Measurements from ENCODE around the gene JPH4.
"Not testable (repeated sequence)": the region's sequence is repeated elsewhere in the genome, so short reads cannot be mapped to it uniquely, and the experiment has no call there.

The JPH4 gene

DNA sequence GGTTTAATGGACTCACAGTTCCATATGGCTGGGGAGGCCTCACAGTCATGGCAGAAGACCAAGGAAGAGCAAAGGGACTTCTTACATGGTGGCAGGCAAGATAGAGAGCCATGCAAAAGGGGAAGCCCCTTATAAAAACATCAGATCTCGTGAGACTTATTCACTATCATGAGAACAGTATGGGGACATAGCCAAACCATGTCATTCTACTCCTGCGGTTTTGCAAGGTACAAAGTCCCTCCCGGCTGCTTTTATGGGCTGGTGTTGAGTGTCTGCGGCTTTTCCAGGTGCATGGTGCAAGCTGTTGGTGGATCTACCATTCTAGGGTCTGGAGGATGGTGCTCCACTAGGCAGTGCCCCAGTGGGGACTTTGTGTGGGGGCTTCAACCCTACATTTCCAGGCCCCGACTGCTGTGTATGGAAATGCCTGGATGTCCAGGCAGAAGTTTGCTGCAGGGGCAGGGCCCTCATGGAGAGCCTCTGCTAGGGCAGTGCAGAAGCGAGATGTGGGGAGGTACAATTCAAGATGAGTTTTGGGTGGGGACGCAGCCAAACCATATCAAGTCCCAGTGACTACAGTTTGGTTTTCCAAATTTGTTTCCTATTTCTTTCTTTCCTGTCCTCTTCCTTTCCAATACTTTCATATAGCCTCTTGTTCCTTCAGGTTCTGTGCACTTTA is 31.0 kb upstream of the JPH4 start:
- not testable (repeated sequence) for FAIRE-seq; DNase-seq (ENCODE audit: low spot score)

DNA sequence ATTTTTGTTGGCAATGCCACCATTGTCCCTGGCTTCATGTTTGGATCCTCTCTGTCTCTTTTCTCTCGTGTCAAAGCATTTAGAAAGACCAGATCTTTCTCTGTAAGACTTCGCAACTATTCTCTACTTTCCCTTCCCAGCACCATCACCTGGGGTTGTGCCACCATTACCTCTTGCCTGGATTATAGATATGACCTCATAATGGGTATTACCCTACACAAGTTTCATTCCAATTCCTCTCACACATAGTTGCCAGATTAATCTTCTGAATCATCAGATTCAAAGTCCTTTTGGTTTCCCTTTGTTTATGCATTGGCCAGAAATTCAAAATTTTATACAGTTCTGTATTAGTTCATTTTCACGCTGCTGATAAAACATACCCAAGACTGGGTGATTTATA is 30.4 kb upstream of the JPH4 start:
- FAIRE-seq (no peak), DNase-seq (ENCODE audit: low spot score) (no peak)

DNA sequence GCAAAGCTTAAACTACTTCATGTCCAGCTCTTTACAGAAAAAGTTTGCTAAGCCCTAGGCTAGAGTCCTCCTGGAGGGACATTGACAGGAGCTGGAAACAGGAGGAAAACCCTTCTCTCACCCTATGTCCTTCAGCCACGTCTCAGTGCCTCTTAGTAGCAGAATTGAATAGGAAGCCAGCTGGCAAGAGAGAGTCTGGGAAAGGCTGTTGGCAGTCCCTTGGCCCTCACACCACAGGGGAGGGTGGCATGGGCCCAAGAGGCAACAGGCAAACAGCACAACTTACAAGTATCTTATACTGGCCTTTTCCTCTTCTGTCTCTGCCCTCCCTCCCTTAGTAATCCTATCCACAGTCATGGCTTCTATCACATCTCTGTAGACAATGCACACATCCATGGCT is 29.9 kb upstream of the JPH4 start:
- no peak for DNase-seq (ENCODE audit: low spot score)
- no peak for FAIRE-seq

DNA sequence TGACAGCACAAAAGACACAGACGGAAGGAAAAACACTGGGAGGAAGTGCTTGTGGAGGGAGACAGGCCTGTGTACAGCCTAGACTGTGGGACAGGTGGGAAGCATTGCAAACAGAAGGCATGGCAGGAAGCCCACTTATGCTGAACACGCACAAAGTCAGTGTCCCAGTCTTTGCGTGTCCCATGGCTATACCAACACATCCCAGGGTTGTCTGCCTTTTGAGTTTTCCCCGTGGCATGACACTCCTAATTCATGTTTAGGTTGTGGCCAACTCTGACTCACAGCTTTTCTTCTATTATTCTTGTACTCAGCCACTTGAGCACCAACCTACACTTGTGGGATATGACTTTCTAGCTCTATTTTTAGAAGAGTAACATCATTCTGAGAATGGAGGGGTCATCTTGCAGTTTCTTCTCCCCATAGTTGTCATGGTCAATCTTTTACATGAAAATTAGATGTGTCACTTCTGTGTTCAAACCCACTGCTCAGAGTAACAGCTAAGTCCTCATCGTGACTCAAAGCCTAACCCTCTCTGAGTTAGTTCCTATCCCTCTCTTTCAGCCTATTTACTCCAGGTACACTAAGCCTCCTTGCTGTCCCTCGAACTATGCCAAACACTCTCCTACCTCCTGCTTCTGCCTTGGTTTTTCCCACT is 27.5 kb upstream of the JPH4 start:
- DNase-seq (ENCODE audit: low spot score) = no peak
- no peak for FAIRE-seq

DNA sequence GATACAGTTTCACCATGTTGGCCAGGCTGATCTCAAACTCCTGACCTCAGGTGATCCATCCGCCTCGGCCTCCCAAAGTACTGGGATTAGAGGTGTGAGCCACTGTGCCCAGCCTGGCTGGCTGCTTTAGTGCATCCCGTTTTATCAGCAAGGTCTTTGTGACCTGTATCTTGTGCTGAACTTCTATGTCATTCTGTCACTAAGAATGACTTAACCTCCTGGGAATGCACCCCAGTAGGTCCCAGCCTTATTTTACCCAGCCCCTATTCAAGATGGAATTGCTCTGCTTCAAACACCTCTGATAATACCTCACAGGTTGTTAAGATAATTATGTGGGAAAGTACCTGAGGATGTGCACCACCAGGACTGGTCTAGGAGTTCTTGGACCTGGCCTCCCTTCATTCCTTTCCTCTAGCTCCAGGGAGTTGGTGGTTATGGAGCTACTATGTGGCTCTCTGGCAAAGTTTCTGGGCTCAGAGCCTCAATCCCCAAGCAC is 26.1 kb upstream of the JPH4 start:
- FAIRE-seq (no peak), DNase-seq (ENCODE audit: low spot score) (no peak)

DNA sequence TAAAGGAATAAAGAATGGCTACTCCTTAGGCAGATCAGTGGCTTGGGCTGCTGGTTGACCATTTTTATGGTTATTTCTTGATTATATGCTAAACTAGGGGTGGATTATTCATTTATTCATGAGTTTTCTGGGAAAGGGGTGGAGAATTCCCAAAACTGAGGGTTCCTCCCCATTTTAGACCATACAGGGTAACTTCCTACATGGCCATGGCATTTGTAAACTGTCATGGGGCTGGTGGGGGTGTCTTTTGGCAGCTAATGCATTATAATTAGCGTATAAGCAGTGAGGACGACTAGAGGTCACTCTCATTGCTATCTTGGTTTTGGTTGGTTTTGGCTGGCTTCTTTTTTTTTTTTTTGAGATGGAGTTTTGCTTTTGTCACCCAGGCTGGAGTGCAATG is 25.6 kb upstream of the JPH4 start:
- no peak for FAIRE-seq

DNA sequence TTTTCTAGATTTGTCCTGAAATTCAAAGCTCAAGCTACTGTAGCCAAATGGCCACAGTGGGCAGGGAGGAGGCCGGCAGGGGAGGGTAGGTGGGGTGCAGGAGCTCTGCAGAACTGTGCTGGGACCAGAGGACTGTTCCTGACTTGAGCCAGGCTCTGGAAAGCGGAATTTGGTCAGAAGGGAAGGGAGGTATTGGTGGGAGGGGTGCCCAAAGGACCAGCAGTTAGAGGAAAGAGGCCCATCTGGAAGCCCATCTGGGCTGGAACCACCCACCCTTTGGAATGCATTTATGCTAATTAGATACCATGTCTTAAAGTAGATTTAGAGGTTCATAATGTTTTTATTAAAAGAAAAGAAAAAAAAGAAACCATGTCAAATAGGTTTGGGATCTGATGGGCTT is 24.5 kb upstream of the JPH4 start:
- FAIRE-seq (no peak), DNase-seq (ENCODE audit: low spot score) (no peak)

More for the DNA sequence above, 25.6 kb upstream of the JPH4 start:
- no peak for DNase-seq (ENCODE audit: low spot score)

DNA sequence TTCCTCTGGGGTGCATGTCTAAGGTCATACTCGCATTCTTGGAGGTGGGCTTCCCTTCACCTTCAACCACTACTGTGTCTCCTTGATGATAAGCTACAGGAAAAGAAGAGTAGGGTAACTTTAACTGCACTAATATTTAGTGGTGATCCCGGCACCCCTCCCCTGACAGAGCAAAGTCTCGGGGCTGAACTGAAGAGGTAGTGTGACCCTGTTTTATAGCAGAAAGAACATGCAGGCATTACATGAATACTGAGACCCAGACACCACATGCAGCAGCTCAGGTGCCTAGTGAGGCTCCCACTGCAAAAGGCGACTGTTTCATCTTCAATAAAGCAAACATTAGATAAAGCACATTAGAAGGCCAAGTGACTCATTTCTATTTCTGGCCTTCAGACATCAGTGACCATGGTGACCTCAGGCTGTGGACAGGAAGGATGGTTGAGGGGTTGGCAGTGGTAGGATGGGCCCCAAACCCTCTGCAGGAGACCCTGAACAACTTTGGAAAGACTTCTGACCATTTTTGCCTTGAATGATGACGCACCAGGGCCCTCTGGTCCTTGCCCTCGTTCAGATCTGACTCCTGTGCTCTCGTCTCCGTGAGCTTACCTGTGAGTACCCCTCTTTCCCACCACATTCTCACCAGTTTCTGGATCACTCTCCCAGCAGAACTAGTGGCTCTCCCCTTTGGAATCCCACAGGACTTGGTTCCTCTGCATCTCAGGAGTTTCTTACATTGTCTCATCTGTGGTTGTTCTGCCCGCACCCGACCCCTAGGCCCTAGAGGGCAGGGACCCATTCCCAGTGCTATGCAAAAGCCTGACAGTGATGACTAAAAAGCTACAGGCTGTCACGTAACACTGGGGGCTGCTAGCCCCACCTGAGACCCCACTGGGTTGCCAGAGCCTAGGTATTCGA is 23.8 kb upstream of the JPH4 start:
- FAIRE-seq (no peak), DNase-seq (ENCODE audit: low spot score) (no peak)

DNA sequence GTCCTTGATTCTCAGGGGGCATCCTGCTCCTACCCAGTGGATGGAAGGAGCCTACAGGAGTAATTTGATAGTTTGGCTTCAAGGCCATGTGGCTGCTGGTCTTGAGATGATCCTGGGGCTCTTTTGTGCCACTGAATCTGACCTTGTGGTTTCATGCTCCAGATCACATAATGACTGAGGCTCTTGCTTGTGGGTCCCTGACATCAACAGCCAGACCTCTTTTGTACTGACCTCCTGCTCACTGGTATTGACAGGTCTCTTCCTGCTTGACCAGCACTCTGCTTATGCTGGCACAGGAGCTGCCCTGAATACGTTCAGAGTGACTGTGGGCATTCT is 23.2 kb upstream of the JPH4 start:
- FAIRE-seq (no peak), DNase-seq (ENCODE audit: low spot score) (no peak)

DNA sequence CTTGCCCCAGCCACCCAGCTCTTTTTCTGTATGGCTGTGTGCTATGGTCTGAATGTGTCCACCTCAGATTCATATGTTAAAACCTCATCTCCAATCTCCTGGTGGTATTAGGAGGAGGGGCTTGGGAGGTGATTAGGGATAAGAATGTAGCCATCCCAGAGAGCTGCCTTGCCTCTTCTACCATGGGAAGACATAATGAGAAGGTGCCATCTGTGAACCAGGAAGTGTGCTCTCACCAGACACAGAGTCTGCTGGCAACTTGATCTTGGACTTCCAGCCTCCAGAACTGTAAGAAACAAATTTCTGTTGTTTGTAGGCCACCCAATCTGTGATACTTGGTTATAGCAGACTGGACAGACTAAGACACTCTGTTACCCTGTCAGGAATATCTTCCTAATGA is 22.8 kb upstream of the JPH4 start:
- FAIRE-seq = no peak

DNA sequence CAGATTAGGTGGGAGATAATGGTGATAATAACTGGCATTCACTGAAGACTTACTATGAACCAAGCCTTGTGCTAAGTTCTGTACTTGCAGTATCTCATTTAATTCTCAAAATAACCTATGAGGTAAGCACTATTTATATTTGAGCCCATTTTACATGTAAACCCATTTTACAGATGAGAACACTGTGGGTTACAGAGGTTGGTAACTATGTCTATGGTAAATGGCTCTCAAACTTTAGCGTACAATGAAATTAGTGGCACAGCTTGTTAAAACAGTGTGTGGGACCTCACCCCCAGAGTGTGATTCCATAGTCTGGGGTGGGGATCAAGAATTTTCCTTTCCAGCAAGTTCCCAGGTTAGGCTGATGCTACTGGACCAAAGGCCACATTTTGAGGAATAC is 22.2 kb upstream of the JPH4 start:
- DNase-seq (ENCODE audit: low spot score) (no peak), FAIRE-seq (no peak)

More for the DNA sequence above, 22.8 kb upstream of the JPH4 start:
- no peak for DNase-seq (ENCODE audit: low spot score)

DNA sequence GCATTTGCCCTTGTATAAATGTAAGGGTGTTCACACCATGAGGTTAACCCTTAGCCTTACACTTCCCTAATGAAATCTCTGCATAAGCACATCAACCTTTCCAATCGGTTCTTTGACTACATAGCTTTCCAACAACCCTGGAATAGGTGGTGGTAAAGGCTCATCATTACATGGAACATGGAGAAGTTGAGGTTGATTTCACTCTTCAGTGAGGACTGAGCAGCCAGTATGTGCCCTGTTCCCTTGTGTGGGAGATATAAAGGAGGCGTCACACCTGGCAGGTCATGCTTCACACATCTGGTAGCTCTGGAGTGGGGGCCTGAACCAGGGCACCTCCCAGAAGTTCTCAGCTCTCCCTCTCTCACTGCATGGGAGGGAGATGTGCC is 21.7 kb upstream of the JPH4 start:
- no peak for FAIRE-seq

DNA sequence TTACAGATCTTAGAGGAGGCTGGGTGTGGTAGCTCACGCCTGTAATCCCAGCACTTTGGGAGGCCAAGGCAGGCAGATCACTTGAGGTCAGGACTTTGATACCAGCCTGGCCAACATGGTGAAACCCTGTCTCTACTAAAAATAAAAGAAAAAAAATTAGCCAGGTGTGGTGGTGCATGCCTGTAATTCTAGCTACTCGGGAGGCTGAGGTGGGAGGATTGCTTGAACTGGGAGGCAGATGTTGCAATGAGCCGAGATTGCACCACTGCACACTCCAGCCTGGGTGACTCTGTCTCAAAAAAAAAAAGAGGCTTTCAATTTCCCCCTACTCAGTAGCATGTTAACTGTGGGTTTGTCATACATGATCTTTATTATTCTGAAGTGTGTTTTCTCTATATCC is 15.6 kb upstream of the JPH4 start:
- FAIRE-seq; DNase-seq (ENCODE audit: low spot score): not testable (repeated sequence)

More for the DNA sequence above, 21.7 kb upstream of the JPH4 start:
- no peak for DNase-seq (ENCODE audit: low spot score)

DNA sequence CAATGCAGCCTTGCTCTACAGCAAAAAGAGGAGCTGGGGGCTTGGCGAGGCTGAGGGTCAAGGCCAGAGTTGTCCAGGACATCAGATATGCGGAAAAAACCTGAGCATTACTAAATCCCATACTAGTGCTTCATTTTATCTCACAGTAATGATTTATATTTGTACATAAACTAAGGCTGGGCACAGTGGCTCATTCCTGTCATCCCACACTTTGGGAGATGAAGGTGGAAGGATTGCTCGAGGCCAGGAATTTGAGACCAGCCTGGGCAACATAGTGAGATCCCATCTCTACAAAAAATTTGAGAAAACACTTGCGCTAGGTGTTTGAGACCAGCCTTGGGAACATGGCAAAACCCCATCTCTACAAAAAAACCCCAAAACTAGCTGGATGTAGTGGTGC is 11.6 kb upstream of the JPH4 start:
- DNase-seq (ENCODE audit: low spot score) (no peak), FAIRE-seq (no peak)

DNA sequence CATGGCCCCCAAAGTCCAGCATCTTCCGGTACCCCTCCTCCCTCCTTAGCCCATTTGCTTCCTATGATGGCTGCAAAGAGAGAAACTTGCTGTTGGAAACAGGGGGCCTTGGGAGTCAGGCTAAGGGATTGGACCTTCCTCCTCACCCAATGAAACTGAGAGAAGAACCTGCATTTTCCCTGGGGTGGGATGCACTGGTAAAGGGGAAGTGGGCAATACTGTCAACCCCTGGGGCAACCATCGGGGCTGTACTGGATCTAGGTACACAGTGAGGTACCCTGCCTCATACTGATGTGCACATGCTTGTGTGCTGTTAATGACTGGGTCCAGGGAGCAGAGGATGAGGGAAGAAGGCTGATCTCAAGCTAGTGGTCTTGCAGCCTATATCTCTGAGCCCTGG is 11.0 kb upstream of the JPH4 start:
- FAIRE-seq = no peak
- DNase-seq (ENCODE audit: low spot score) = no peak

DNA sequence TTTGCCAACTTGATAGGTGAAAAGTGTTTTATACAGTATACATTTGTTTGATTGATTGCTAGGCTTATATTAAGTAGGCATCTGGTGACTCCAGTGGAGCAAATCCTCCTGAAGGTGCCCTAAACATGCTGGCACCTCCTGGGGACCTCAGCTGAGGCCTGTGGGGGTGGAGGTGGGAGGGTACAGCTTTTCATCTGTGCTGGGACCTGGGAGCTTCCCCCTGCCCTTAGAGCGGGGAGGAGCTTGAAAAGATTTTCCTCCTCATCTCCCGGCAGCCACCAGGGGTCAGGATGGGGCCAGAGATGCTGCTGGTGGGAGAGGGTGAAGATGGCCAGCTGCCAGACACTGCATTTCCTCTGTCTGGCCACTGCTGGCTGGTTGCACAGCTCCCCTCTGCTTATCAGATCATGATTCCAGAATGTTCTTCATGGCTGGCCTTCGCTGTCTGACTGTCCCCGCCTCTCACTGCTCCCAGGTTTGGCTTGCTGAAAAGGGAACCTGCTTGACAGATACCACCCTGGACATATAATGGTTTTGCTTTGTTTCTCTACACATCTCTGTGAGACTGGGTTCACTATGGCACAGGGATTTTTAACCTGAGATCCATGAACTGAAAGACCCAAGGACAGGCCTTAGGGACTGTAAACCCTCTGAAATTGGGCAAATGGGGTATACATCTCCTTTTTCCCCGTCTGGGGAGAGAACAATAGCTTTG is 10.5 kb upstream of the JPH4 start:
- FAIRE-seq = peak; percentile 92
- peak; percentile 92 for DNase-seq (ENCODE audit: low spot score)

DNA sequence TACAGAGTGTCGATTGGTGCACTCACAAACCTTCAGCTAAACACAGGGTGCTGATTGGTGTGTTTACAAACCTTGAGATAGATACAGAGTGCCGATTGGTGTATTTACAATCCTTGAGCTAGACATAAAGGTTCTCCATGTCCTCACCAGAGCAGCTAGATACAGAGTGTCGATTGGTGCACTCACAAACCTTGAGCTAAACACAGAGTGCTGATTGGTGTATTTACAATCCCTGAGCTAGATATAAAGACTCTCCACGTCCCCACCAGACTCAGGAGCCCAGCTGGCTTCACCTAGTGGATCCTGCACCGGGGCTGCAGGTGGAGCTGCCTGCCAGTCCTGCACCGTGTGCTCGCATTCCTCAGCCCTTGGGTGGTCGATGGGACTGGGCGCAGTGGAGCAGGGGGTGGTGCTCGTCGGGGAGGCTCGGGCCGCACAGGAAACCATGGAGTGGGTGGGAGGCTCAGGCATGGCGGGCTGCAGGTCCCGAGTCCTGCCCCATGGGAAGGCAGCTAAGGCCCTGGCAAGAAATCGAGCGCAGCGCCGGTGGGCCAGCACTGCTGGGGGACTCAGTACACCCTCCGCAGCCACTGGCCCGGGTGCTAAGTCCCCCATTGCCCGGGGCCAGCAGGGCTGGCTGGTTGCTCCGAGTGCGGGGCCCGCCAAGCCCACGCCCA is 6.1 kb upstream of the JPH4 start:
- DNase-seq (ENCODE audit: low spot score); FAIRE-seq: not testable (repeated sequence)

DNA sequence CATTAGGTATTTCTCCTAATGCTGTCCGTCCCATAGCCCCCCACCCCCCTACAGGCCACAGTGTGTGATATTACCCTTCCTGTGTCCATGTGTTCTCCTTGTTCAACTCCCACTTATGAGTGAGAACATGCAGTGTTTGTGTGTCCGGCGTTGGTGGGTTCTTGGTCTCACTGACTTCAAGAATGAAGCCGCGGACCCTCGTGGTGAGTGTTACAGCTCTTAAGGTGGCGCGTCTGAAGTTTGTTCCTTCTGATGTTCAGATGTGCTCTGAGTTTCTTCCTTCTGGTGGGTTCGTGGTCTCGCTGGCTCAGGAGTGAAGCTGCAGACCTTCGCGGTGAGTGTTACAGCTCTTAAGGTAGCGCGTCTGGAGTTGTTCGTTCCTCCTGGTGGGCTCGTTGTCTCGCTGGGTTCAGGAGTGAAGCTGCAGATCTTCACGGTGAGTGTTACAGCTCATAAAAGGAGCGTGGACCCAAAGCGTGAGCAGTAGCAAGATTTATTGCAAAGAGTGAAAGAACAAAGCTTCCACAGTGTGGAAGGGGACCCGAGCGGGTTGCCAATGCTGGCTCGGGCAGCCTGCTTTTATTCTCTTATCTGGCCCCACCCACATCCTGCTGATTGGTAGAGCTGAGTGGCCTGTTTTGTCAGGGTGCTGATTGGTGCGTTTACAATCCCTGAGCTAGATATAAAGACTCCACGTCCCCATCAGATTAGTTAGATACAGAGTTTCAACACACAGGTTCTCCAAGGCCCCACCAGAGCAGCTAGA is 5.4 kb upstream of the JPH4 start:
- not testable (repeated sequence) for DNase-seq (ENCODE audit: low spot score); FAIRE-seq

DNA sequence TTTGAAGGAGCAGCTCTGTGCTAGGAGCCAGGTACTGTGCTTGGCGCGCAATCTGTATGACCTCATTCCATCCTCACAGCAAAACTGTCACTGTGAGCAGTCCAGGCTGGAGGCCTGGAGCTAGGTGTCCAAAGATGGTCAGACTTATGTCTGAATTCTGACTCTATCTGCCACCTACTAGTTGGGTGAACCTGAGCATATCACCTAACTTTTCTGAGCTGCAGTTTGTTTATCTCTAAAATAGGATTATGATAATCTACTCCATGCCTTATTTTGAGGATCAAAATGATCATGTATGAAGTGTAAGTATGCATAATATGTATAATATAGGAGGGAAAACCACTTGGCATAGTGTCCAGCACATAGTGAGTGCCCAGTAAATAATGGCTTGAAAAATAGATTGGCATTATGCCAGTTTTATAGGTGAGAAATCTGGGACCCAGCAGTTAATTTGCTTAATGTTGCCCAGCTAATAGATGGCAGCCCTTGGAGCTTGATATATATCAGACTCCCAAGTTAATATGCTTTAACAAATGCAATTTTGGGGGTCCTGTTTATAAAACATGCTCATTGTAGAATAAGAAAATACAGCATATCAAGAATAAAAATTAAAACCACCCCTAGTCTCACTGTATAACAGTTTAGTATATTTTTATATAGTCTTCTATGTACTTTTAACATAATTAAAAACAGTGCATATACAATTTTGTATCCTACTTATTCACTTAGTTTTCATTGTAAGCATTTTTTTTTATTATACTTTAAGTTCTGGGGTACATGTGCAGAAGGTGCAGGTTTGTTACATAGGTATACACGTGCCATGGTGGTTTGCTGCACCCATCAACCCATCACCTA is 4.5 kb upstream of the JPH4 start:
- no peak for DNase-seq (ENCODE audit: low spot score)
- no peak for FAIRE-seq

Measured in urothelium cell line (cell line).